Fibroblast of the aortic adventitia (primary cell): ENCODE measurements around the gene TAOK1. TPM values are rescaled to one million over a fixed set of nuclear protein-coding genes. Genes with fewer than 3 reads are reported as not detected.
A peak's percentile ranks its signal among the peaks of the same experiment; 100 is the strongest.

ENCODE experiments used
- DNase-seq: peaks from one replicate; pipeline ENCODE4 v3.0.0-alpha.2; 2010; ENCODE audit warnings: low read depth
- H3K4me3 ChIP-seq: 2 replicates; pipeline ENCODE4 v1.5.1; 2011; ENCODE audit warnings: low read depth, mild to moderate bottlenecking, control low read depth, low read length, moderate library complexity
- total RNA-seq: library from RNA; depleted of rRNA; stranded (reverse); fragments of >200 nt; gene quantifications from 2 replicates; pipeline ENCODE4 v1.2.3, GENCODE V29; 2012; ENCODE audit warnings: low replicate concordance
- TF ChIP-seq, protein P1 (sequence below): IDR thresholded peaks from 2 replicates; pipeline ENCODE4 v1.5.1; 2011; ENCODE audit warnings: mild to moderate bottlenecking, low read length, control low read depth, inconsistent platforms; ENCODE audit not compliant: insufficient read depth

Gene TAOK1
- total RNA-seq, 1 donor, result 71.8 TPM

GRCh38 chr17:29524692-29525091, 134.5 kb downstream of the TAOK1 start:
- TF ChIP-seq, protein P1, sequence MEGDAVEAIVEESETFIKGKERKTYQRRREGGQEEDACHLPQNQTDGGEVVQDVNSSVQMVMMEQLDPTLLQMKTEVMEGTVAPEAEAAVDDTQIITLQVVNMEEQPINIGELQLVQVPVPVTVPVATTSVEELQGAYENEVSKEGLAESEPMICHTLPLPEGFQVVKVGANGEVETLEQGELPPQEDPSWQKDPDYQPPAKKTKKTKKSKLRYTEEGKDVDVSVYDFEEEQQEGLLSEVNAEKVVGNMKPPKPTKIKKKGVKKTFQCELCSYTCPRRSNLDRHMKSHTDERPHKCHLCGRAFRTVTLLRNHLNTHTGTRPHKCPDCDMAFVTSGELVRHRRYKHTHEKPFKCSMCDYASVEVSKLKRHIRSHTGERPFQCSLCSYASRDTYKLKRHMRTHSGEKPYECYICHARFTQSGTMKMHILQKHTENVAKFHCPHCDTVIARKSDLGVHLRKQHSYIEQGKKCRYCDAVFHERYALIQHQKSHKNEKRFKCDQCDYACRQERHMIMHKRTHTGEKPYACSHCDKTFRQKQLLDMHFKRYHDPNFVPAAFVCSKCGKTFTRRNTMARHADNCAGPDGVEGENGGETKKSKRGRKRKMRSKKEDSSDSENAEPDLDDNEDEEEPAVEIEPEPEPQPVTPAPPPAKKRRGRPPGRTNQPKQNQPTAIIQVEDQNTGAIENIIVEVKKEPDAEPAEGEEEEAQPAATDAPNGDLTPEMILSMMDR, result no peak
- DNase-seq, result no peak
- H3K4me3 ChIP-seq, result no peak overlapping the region

DNA sequence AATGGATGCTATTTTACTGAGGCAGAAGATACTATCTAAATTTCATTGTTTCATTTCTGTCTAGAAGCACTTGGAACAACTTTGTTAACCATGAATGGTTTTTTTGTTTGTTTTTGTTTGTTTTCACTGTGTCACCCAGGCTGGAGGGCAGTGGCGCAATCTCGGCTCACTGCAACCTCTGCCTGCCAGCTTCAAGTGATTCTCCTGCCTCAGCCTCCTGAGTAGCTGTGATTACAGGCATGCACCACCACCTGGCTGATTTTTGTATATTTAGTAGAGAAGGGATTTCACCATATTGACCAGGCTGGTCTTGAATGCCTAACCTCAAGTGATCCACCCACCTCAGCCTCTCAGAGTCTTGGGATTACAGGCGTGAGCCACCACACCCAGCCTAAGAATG, 136.2 kb downstream of the TAOK1 start:
- H3K4me3 ChIP-seq, result no peak overlapping the region
- no peak for DNase-seq
- TF ChIP-seq, protein P1, result no peak

GRCh38 chr17:29533976-29534375, 143.8 kb downstream of the TAOK1 start:
- no peak overlapping the region for H3K4me3 ChIP-seq
- no peak for DNase-seq
- TF ChIP-seq, protein P1, result no peak

DNA sequence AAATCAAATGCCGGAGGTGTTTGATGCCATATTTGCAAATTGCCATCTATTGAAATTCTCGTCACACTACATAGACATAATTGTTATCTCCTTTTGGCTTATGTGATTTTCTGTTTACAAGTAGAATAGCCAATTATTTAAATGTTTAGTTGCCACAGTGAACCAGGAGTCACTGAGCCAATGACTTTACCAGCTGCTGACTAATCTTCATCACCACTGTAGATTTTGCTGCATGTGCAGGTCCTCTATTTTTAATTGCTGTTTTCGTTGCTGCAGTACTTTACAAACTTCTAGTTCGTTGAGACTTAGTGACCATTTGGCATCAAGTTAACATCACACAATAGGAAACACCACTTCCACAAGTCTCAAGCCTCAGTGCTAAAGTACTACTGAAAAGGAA, 153.9 kb downstream of the TAOK1 start:
- TF ChIP-seq, protein P1, result no peak
- no peak overlapping the region for H3K4me3 ChIP-seq
- DNase-seq, result no peak

- DNase-seq, result peak; percentile 11
- TF ChIP-seq, protein P1, result no peak
Observed at GRCh38 chr17:29546085-29546484, 155.9 kb downstream of the TAOK1 start.

GRCh38 chr17:29546830-29547229, 156.7 kb downstream of the TAOK1 start:
- DNase-seq, result peak; percentile 53
- TF ChIP-seq, protein P1, result no peak
- H3K4me3 ChIP-seq, result no peak overlapping the region

More at GRCh38 chr17:29546085-29546484, 155.9 kb downstream of the TAOK1 start:
- no peak overlapping the region for H3K4me3 ChIP-seq
